ENCODE measurements around the gene AFDN. TPM values are rescaled to one million over a fixed set of nuclear protein-coding genes. Genes with fewer than 3 reads are reported as not detected.

Gene AFDN
- total and polyA plus RNA-seq, 9 donors = 24.4 to 266 (median 86.6) TPM

DNA sequence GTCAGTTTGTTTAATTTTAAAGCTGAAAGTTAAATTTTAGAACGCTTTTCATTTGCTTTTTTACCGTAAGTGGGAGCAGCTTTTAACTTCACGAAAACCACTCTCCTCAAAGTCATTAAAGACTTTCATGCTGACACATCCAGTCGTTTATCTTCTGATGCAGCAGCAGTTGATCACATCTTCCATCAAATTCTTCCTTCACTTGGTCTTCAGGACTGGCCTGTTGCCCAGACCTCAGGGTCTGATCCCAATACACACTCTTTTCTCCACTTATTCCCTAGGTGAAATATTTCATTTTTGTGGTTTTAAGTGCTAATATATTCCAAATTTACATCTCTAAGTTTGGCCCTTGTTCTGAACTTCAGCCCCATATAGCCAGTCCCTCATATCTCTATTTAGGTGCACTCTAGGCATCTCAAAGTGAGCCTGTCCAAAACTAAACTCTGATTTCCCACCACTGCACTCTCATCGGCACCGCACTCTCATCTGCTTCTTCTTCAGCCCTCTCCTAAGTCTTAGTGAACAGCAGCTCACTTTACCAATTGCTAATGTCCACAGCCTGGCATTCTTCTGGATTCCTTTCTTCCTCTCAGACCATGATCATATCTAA is 20.4 kb downstream of the AFDN start:
- no peaks in the 10 kb centered on the region for H3K36me3 ChIP-seq
- H3K4me1 ChIP-seq (ENCODE audit: insufficient read depth) = no peaks in the 10 kb centered on the region
- intact Hi-C loops (cut with DNase I) = no loop called here
- no peak for DNase-seq
- 83 to 84% (median 84%) methylated on average over 6 of the region's 6 CpGs for WGBS, 3 donors
- H3K4me3 ChIP-seq = no peak overlapping the region
- no peak overlapping the region for H3K27ac ChIP-seq
- TF ChIP-seq EP300 (IDR thresholded peaks at IDR 0.05) = no peak
- TF ChIP-seq, protein P1, sequence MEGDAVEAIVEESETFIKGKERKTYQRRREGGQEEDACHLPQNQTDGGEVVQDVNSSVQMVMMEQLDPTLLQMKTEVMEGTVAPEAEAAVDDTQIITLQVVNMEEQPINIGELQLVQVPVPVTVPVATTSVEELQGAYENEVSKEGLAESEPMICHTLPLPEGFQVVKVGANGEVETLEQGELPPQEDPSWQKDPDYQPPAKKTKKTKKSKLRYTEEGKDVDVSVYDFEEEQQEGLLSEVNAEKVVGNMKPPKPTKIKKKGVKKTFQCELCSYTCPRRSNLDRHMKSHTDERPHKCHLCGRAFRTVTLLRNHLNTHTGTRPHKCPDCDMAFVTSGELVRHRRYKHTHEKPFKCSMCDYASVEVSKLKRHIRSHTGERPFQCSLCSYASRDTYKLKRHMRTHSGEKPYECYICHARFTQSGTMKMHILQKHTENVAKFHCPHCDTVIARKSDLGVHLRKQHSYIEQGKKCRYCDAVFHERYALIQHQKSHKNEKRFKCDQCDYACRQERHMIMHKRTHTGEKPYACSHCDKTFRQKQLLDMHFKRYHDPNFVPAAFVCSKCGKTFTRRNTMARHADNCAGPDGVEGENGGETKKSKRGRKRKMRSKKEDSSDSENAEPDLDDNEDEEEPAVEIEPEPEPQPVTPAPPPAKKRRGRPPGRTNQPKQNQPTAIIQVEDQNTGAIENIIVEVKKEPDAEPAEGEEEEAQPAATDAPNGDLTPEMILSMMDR (IDR thresholded peaks at IDR 0.05) = no peak
- TF ChIP-seq POLR2A (IDR thresholded peaks at IDR 0.05) = no peak
- no peaks in the 10 kb centered on the region for H3K9me3 ChIP-seq
- no peaks in the 10 kb centered on the region for H3K27me3 ChIP-seq

DNA sequence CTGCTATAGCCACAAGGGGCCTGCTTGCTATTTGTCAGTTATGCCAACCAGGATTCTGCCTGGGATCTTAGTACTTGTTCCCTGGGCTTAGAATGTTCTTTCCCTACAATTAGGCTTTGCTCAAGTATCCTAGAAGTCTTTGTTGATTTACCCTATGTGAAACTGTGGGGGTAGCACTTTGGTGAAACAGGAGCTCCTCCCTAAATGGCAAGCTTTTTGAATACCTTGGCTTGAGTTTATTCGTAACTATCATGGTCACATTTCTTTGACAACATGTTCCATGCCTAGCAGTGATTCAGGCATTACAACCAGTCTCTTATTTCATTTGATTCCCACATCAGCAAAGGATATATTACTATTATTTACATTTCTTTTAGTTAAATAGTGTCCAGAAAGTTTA is 21.2 kb downstream of the AFDN start:
- H3K36me3 ChIP-seq = no peaks in the 10 kb centered on the region

DNA sequence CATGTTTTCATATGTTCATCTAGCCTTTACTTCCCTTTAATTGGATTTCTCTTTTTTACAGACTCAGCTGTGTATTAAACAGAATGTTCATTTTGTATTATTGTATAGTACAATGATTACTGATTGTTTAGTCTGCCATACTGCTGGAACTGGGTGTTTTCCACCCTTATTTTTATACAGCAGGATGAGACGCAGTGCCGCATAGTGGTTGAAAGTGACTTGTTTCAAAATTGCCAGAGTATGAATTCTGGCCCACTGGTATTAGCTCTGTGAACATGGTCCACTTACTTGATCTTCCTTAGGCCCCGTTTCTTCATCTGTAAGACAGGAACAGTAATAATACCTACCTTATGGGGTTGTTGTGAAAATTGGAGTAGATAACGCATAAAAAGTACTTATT is 22.1 kb downstream of the AFDN start:
- no peaks in the 10 kb centered on the region for H3K27me3 ChIP-seq
- 96 to 97% (median 97%) methylated on average over 4 of the region's 4 CpGs for WGBS, 3 donors
- no peak overlapping the region for H3K27ac ChIP-seq
- no peak overlapping the region for H3K4me3 ChIP-seq
- intact Hi-C loops (cut with DNase I) = no loop called here
- no peak for TF ChIP-seq EP300 (IDR thresholded peaks at IDR 0.05)
- TF ChIP-seq, protein P1 (IDR thresholded peaks at IDR 0.05) = no peak
- TF ChIP-seq POLR2A (IDR thresholded peaks at IDR 0.05) = no peak
- H3K4me1 ChIP-seq (ENCODE audit: insufficient read depth) = no peaks in the 10 kb centered on the region
- DNase-seq = no peak
- H3K9me3 ChIP-seq = no peaks in the 10 kb centered on the region
- no peaks in the 10 kb centered on the region for H3K36me3 ChIP-seq

More for the DNA sequence above, 21.2 kb downstream of the AFDN start:
- Histone ChIP-seq H3K27me3 (no peaks in the 10 kb centered on the region), H3K4me3 (no peak overlapping the region), H3K27ac (no peak overlapping the region), H3K9me3 (no peaks in the 10 kb centered on the region), H3K4me1 (ENCODE audit: insufficient read depth) (no peaks in the 10 kb centered on the region)
- no peak for DNase-seq
- intact Hi-C loops (cut with DNase I) = no loop called here
- no peak for TF ChIP-seq EP300 (IDR thresholded peaks at IDR 0.05)
- TF ChIP-seq POLR2A (IDR thresholded peaks at IDR 0.05) = no peak
- TF ChIP-seq, protein P1 (IDR thresholded peaks at IDR 0.05) = no peak
- WGBS, 3 donors = 81 to 90% (median 85%) methylated on average over 1 of the region's 1 CpG

DNA sequence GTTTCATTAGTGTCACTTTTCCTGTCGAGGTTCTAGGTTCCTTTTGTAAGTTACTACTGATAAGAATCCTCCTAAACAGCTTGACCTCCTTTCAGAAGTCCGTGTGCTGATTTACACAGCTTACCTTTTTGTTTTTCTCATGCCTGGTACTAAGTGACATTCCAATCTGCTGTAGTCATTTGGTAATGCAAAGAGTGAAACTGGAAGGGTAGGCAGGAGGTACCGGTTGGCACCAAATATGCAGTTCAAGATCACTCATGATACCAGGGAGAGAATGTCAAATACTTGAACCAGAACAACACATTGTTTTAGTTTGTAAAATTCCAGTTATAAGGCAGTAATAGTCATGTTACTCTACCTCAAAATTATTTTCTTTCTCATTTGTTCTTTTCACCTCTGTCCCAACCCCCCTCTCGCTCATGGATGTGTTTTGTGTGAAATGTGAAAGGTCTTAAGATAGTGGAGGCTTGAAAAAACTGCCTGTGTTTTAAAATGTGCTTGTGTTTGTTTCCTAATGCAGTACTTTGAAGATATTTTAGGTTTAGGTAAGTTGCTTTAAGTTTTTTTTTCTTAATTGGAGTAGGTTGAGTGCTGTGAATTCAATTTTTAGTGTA is 23.2 kb downstream of the AFDN start:
- Histone ChIP-seq H3K27me3 (no peaks in the 10 kb centered on the region), H3K4me1 (ENCODE audit: insufficient read depth) (no peaks in the 10 kb centered on the region), H3K4me3 (no peak overlapping the region), H3K27ac (no peak overlapping the region), H3K9me3 (no peaks in the 10 kb centered on the region), H3K36me3 (no peaks in the 10 kb centered on the region)
- intact Hi-C loops (cut with DNase I) = no loop called here
- TF ChIP-seq, protein P1 (IDR thresholded peaks at IDR 0.05) = no peak
- TF ChIP-seq EP300 (IDR thresholded peaks at IDR 0.05) (no peak), POLR2A (IDR thresholded peaks at IDR 0.05) (no peak)
- DNase-seq = no peak
- 46 to 58% (median 51%) methylated on average over 4 of the region's 4 CpGs for WGBS, 3 donors
